ENCODE measurements around the gene RCBTB2.
A peak's percentile ranks its signal among the peaks of the same experiment; 100 is the strongest.
"Not testable (repeated sequence)": the region's sequence is repeated elsewhere in the genome, so short reads cannot be mapped to it uniquely, and the experiment has no call there.

The RCBTB2 gene

GRCh38 chr13:48494874-48495273 lies 38.0 kb downstream of the RCBTB2 start:
- DNase-seq (ENCODE audit: low read depth in 2 of 2): no peak

- no peak for DNase-seq (ENCODE audit: low read depth in 2 of 2)
Measured at GRCh38 chr13:48493851-48494250, 39.0 kb downstream of the RCBTB2 start.

- no peak for DNase-seq (ENCODE audit: low read depth in 2 of 2)
Measured at GRCh38 chr13:48493066-48493765, 39.7 kb downstream of the RCBTB2 start.

GRCh38 chr13:48492470-48493065 lies 40.3 kb downstream of the RCBTB2 start:
- peak in 1 of 2 experiments; percentile 45 for DNase-seq (ENCODE audit: low read depth in 2 of 2)

GRCh38 chr13:48492096-48492440 lies 40.8 kb downstream of the RCBTB2 start:
- DNase-seq (ENCODE audit: low read depth in 2 of 2): no peak

GRCh38 chr13:48491423-48492095 lies 41.3 kb downstream of the RCBTB2 start:
- DNase-seq (ENCODE audit: low read depth in 2 of 2): no peak

- no peak for DNase-seq (ENCODE audit: low read depth in 2 of 2)
Measured at GRCh38 chr13:48490241-48490640, 42.6 kb downstream of the RCBTB2 start.

GRCh38 chr13:48489666-48490065 lies 43.2 kb downstream of the RCBTB2 start:
- no peak for DNase-seq (ENCODE audit: low read depth in 2 of 2)

GRCh38 chr13:48488995-48489394 lies 43.9 kb downstream of the RCBTB2 start:
- no peak for DNase-seq (ENCODE audit: low read depth in 2 of 2)

GRCh38 chr13:48487968-48488367 lies 44.9 kb downstream of the RCBTB2 start:
- DNase-seq (ENCODE audit: low read depth in 2 of 2): no peak

- no peak for DNase-seq (ENCODE audit: low read depth in 2 of 2)
Measured at GRCh38 chr13:48486836-48487235, 46.0 kb downstream of the RCBTB2 start.

GRCh38 chr13:48486362-48486761 lies 46.5 kb downstream of the RCBTB2 start:
- no peak for DNase-seq (ENCODE audit: low read depth in 2 of 2)

- DNase-seq (ENCODE audit: low read depth in 2 of 2): no peak
Measured at GRCh38 chr13:48485432-48485831, 47.4 kb downstream of the RCBTB2 start.

- no peak for DNase-seq (ENCODE audit: low read depth in 2 of 2)
Measured at GRCh38 chr13:48483575-48483974, 49.3 kb downstream of the RCBTB2 start.

GRCh38 chr13:48478391-48478790 lies 54.5 kb downstream of the RCBTB2 start:
- DNase-seq (ENCODE audit: low read depth in 2 of 2): no peak

- no peak for DNase-seq (ENCODE audit: low read depth in 2 of 2)
Measured at GRCh38 chr13:48477191-48477855, 55.6 kb downstream of the RCBTB2 start.

GRCh38 chr13:48476686-48477085 lies 56.2 kb downstream of the RCBTB2 start:
- DNase-seq (ENCODE audit: low read depth in 2 of 2): no peak

- DNase-seq (ENCODE audit: low read depth in 2 of 2): no peak
Measured at GRCh38 chr13:48476215-48476614, 56.7 kb downstream of the RCBTB2 start.

GRCh38 chr13:48475230-48475629 lies 57.6 kb downstream of the RCBTB2 start:
- no peak for DNase-seq (ENCODE audit: low read depth in 2 of 2)

GRCh38 chr13:48457578-48458242 lies 75.2 kb downstream of the RCBTB2 start:
- DNase-seq (ENCODE audit: low read depth in 2 of 2): no peak

GRCh38 chr13:48456546-48456945 lies 76.3 kb downstream of the RCBTB2 start:
- DNase-seq (ENCODE audit: low read depth in 2 of 2): no peak

GRCh38 chr13:48451196-48451595 lies 81.7 kb downstream of the RCBTB2 start:
- DNase-seq (ENCODE audit: low read depth in 2 of 2): not testable (repeated sequence)
